ENCODE measurements around the gene VRK2.
"Not testable (repeated sequence)": the region's sequence is repeated elsewhere in the genome, so short reads cannot be mapped to it uniquely, and the experiment has no call there.

The VRK2 gene

GRCh38 chr2:58073751-58074150 is 27.1 kb downstream of the VRK2 start:
- H3K27ac ChIP-seq (ENCODE audit: low read depth, low read length), result no peak overlapping the region
- H3K36me3 ChIP-seq (ENCODE audit: control insufficient read depth, insufficient read depth, low read length), result no peaks in the 10 kb centered on the region
- no peaks in the 10 kb centered on the region for H3K4me1 ChIP-seq (ENCODE audit: control insufficient read depth, insufficient read depth, low read length)
- no peaks in the 10 kb centered on the region for H3K27me3 ChIP-seq (ENCODE audit: control insufficient read depth, insufficient read depth, low read length)
- H3K4me3 ChIP-seq (ENCODE audit: low read depth, low read length), result no peak overlapping the region
- H3K9me3 ChIP-seq (ENCODE audit: control insufficient read depth, insufficient read depth, low read length), result no peaks in the 10 kb centered on the region
- no peak overlapping the region for H3K9ac ChIP-seq (ENCODE audit: low read depth, low read length)

- Histone ChIP-seq H3K36me3 (ENCODE audit: control insufficient read depth, insufficient read depth, low read length) (no peaks in the 10 kb centered on the region), H3K4me1 (ENCODE audit: control insufficient read depth, insufficient read depth, low read length) (no peaks in the 10 kb centered on the region), H3K9ac (ENCODE audit: low read depth, low read length) (no peak overlapping the region), H3K9me3 (ENCODE audit: control insufficient read depth, insufficient read depth, low read length) (no peaks in the 10 kb centered on the region), H3K27me3 (ENCODE audit: control insufficient read depth, insufficient read depth, low read length) (no peaks in the 10 kb centered on the region), H3K27ac (ENCODE audit: low read depth, low read length) (no peak overlapping the region), H3K4me3 (ENCODE audit: low read depth, low read length) (no peak overlapping the region)
These were observed 34.4 kb downstream of the VRK2 start for GRCh38 chr2:58081000-58081399.

- no peaks in the 10 kb centered on the region for H3K4me1 ChIP-seq (ENCODE audit: control insufficient read depth, insufficient read depth, low read length)
- no peaks in the 10 kb centered on the region for H3K27me3 ChIP-seq (ENCODE audit: control insufficient read depth, insufficient read depth, low read length)
- H3K9me3 ChIP-seq (ENCODE audit: control insufficient read depth, insufficient read depth, low read length), result no peaks in the 10 kb centered on the region
- no peak overlapping the region for H3K9ac ChIP-seq (ENCODE audit: low read depth, low read length)
- H3K4me3 ChIP-seq (ENCODE audit: low read depth, low read length), result no peak overlapping the region
- no peak overlapping the region for H3K27ac ChIP-seq (ENCODE audit: low read depth, low read length)
- H3K36me3 ChIP-seq (ENCODE audit: control insufficient read depth, insufficient read depth, low read length), result peaks cover 31% of the 10 kb centered on the region
These were observed 42.5 kb downstream of the VRK2 start for GRCh38 chr2:58089081-58089480.

- not testable (repeated sequence) for H3K27me3 ChIP-seq (ENCODE audit: control insufficient read depth, insufficient read depth, low read length); H3K9ac ChIP-seq (ENCODE audit: low read depth, low read length); H3K27ac ChIP-seq (ENCODE audit: low read depth, low read length); H3K9me3 ChIP-seq (ENCODE audit: control insufficient read depth, insufficient read depth, low read length); H3K4me1 ChIP-seq (ENCODE audit: control insufficient read depth, insufficient read depth, low read length); H3K4me3 ChIP-seq (ENCODE audit: low read depth, low read length)
- peaks cover 31% of the 10 kb centered on the region for H3K36me3 ChIP-seq (ENCODE audit: control insufficient read depth, insufficient read depth, low read length)
These were observed 46.2 kb downstream of the VRK2 start for GRCh38 chr2:58092772-58093171.

GRCh38 chr2:58097025-58097424 is 50.4 kb downstream of the VRK2 start:
- Histone ChIP-seq H3K36me3 (ENCODE audit: control insufficient read depth, insufficient read depth, low read length) (peaks cover 5% of the 10 kb centered on the region), H3K9ac (ENCODE audit: low read depth, low read length) (no peak overlapping the region), H3K4me1 (ENCODE audit: control insufficient read depth, insufficient read depth, low read length) (no peaks in the 10 kb centered on the region), H3K9me3 (ENCODE audit: control insufficient read depth, insufficient read depth, low read length) (no peaks in the 10 kb centered on the region), H3K27ac (ENCODE audit: low read depth, low read length) (no peak overlapping the region), H3K27me3 (ENCODE audit: control insufficient read depth, insufficient read depth, low read length) (no peaks in the 10 kb centered on the region), H3K4me3 (ENCODE audit: low read depth, low read length) (no peak overlapping the region)

- no peak overlapping the region for H3K27ac ChIP-seq (ENCODE audit: low read depth, low read length)
- H3K9me3 ChIP-seq (ENCODE audit: control insufficient read depth, insufficient read depth, low read length), result no peaks in the 10 kb centered on the region
- H3K27me3 ChIP-seq (ENCODE audit: control insufficient read depth, insufficient read depth, low read length), result no peaks in the 10 kb centered on the region
- no peaks in the 10 kb centered on the region for H3K4me1 ChIP-seq (ENCODE audit: control insufficient read depth, insufficient read depth, low read length)
- H3K36me3 ChIP-seq (ENCODE audit: control insufficient read depth, insufficient read depth, low read length), result no peaks in the 10 kb centered on the region
- no peak overlapping the region for H3K4me3 ChIP-seq (ENCODE audit: low read depth, low read length)
- H3K9ac ChIP-seq (ENCODE audit: low read depth, low read length), result no peak overlapping the region
These were observed 51.9 kb downstream of the VRK2 start for GRCh38 chr2:58098254-58099095.

GRCh38 chr2:58099096-58099769 is 52.6 kb downstream of the VRK2 start:
- Histone ChIP-seq H3K4me3 (ENCODE audit: low read depth, low read length) (no peak overlapping the region), H3K27ac (ENCODE audit: low read depth, low read length) (no peak overlapping the region), H3K36me3 (ENCODE audit: control insufficient read depth, insufficient read depth, low read length) (no peaks in the 10 kb centered on the region), H3K9ac (ENCODE audit: low read depth, low read length) (no peak overlapping the region), H3K9me3 (ENCODE audit: control insufficient read depth, insufficient read depth, low read length) (no peaks in the 10 kb centered on the region), H3K4me1 (ENCODE audit: control insufficient read depth, insufficient read depth, low read length) (no peaks in the 10 kb centered on the region), H3K27me3 (ENCODE audit: control insufficient read depth, insufficient read depth, low read length) (no peaks in the 10 kb centered on the region)

- Histone ChIP-seq H3K9me3 (ENCODE audit: control insufficient read depth, insufficient read depth, low read length) (no peaks in the 10 kb centered on the region), H3K27me3 (ENCODE audit: control insufficient read depth, insufficient read depth, low read length) (no peaks in the 10 kb centered on the region), H3K9ac (ENCODE audit: low read depth, low read length) (no peak overlapping the region), H3K4me1 (ENCODE audit: control insufficient read depth, insufficient read depth, low read length) (no peaks in the 10 kb centered on the region), H3K27ac (ENCODE audit: low read depth, low read length) (no peak overlapping the region), H3K4me3 (ENCODE audit: low read depth, low read length) (no peak overlapping the region), H3K36me3 (ENCODE audit: control insufficient read depth, insufficient read depth, low read length) (no peaks in the 10 kb centered on the region)
These were observed 54.9 kb downstream of the VRK2 start for GRCh38 chr2:58101500-58101899.

- no peaks in the 10 kb centered on the region for H3K36me3 ChIP-seq (ENCODE audit: control insufficient read depth, insufficient read depth, low read length)
- H3K9ac ChIP-seq (ENCODE audit: low read depth, low read length), result no peak overlapping the region
- H3K9me3 ChIP-seq (ENCODE audit: control insufficient read depth, insufficient read depth, low read length), result no peaks in the 10 kb centered on the region
- no peaks in the 10 kb centered on the region for H3K4me1 ChIP-seq (ENCODE audit: control insufficient read depth, insufficient read depth, low read length)
- no peak overlapping the region for H3K27ac ChIP-seq (ENCODE audit: low read depth, low read length)
- H3K4me3 ChIP-seq (ENCODE audit: low read depth, low read length), result no peak overlapping the region
- no peaks in the 10 kb centered on the region for H3K27me3 ChIP-seq (ENCODE audit: control insufficient read depth, insufficient read depth, low read length)
These were observed 60.3 kb downstream of the VRK2 start for GRCh38 chr2:58106896-58107295.

GRCh38 chr2:58107803-58108710 is 61.5 kb downstream of the VRK2 start:
- no peak overlapping the region for H3K27ac ChIP-seq (ENCODE audit: low read depth, low read length)
- H3K4me3 ChIP-seq (ENCODE audit: low read depth, low read length), result no peak overlapping the region
- no peaks in the 10 kb centered on the region for H3K27me3 ChIP-seq (ENCODE audit: control insufficient read depth, insufficient read depth, low read length)
- no peak overlapping the region for H3K9ac ChIP-seq (ENCODE audit: low read depth, low read length)
- H3K36me3 ChIP-seq (ENCODE audit: control insufficient read depth, insufficient read depth, low read length), result no peaks in the 10 kb centered on the region
- no peaks in the 10 kb centered on the region for H3K4me1 ChIP-seq (ENCODE audit: control insufficient read depth, insufficient read depth, low read length)
- no peaks in the 10 kb centered on the region for H3K9me3 ChIP-seq (ENCODE audit: control insufficient read depth, insufficient read depth, low read length)

All from HUES48 (cell line).